ENCODE data around the gene AGPAT2.

AGPAT2 gene

DNA sequence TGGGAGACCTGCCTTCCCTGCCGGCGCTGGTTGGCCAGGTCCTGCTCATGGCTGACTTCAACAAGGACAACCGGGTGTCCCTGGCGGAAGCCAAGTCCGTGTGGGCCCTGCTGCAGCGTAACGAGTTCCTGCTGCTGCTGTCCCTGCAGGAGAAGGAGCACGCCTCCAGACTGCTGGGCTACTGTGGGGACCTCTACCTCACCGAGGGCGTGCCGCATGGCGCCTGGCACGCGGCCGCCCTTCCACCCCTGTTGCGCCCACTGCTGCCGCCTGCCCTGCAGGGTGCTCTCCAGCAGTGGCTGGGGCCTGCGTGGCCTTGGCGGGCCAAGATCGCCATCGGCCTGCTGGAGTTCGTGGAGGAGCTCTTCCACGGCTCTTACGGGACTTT, 35.7 kb upstream of the AGPAT2 start:
- Histone ChIP-seq H4K20me1 (peaks cover 87 to 100% (median 99%) of the 10 kb centered on the region in 11 experiments), H3K36me3 (peaks cover 57 to 81% (median 71%) of the 10 kb centered on the region in 11 experiments), H3K27me3 (no peaks in the 10 kb centered on the region), H3K27ac (no peak overlapping the region), H3K4me3 (0 out of 20 replicates have a peak overlapping the region, but pooled peaks of 1 of the 10 experiments have one; percentile 93), H3K9me3 (replicated peaks in 1 of 11) (no peaks in the 10 kb centered on the region), H3K9ac (peak overlapping the region in 3 of 11 experiments; percentile 8 to 28 (median 26); a peak in 2 of 22 replicates), H3K4me1 (peaks cover 69 to 87% (median 83%) of the 10 kb centered on the region in 10 experiments), H3K4me2 (peak overlapping the region in 8 of 11 experiments; percentile 5 to 100 (median 92); a peak in 11 of 22 replicates)
- no peak for TF ChIP-seq Cebpa-rat (IDR thresholded peaks at IDR 0.05)

DNA sequence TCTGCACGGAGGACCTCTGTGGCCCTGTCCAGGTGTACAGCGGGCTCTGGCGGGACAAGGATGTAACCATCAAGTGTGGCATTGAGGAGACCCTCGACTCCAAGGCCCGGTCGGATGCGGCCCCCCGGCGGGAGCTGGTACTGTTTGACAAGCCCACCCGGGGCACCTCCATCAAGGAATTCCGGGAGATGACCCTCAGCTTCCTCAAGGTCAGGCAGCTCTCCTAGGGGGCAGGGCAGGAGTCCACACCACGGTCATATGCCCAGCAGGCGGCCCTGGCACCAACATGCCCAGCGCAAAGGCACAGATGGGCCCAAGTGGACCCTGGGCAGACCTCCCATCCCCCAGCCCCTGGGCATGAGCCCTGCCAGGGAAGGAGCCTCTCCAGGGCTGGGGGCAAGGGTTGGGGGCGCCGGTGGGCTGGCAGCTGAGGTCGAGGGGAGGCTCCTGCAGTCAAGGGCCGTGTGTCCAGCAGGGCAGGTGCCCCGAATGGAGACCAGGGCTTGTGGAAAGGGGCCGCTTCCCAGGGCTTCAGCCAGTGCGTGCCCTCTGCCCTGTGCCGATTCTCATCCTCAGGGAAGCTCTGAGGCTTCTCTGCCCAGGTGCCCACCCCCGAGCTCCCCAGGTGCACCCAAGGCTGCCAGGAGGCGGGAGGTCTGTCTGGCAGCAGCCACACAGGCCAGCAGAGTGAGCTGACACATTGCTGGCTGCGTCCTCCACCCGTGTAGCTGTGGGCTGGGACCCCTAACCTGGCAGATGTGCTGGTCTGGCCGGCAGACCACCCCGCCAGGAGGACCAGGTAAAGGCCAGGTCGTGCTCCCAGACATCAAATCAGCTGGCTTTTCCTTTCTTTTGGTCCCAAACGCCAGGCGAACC, 35.1 kb upstream of the AGPAT2 start:
- Histone ChIP-seq H3K9me3 (replicated peaks in 1 of 11) (no peaks in the 10 kb centered on the region), H3K4me3 (no peak overlapping the region), H3K9ac (peak overlapping the region in 4 of 11 experiments; percentile 8 to 28 (median 22); a peak in 3 of 22 replicates), H3K4me1 (peaks cover 76 to 93% (median 85%) of the 10 kb centered on the region in 10 experiments), H3K4me2 (peak overlapping the region in 8 of 11 experiments; percentile 5 to 100 (median 65); a peak in 6 of 22 replicates), H3K27ac (no peak overlapping the region; a peak in 1 of 22 replicates), H4K20me1 (peaks cover 82 to 100% (median 98%) of the 10 kb centered on the region in 11 experiments), H3K36me3 (peaks cover 57 to 85% (median 71%) of the 10 kb centered on the region in 11 experiments), H3K27me3 (no peaks in the 10 kb centered on the region)
- TF ChIP-seq Cebpa-rat (IDR thresholded peaks at IDR 0.05): no peak

DNA sequence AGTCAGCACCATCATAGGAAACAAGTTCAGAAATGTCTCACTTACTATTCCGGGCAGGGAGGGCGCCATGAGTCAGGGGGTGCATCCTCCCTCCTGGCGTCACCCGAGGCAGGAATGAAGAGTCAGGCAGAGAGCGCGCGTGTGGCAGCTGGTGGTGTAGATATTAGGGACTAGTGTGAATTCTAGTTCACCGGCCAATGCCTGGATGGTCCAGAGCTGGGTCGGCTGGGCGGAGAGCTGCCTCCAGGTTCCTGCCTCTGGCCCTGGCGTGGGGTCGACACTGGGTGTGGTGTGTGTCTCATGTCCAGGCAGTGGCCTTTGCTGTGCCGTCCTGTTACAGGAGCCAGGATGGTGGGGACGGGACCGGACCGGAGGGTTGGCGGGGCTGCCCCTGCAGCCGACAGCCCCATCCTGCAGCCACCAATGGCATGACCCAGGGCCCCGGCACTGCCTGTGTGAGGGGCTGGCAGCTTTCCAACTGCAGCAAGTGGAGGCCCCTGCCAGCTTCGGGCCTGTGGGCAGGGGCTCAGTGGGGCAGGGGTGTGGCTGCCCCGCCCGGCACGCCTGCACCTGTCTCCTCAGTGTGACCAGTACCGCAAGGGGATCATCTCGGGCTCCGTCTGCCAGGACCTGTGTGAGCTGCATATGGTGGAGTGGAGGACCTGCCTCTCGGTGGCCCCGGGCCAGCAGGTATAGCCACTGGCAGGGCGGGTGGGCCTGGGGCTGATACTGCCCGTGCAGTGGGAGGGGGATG, 34.3 kb upstream of the AGPAT2 start:
- Histone ChIP-seq H3K36me3 (peaks cover 56 to 85% (median 65%) of the 10 kb centered on the region in 11 experiments), H3K4me1 (peaks cover 81 to 100% (median 89%) of the 10 kb centered on the region in 10 experiments), H4K20me1 (peaks cover 74 to 100% (median 93%) of the 10 kb centered on the region in 11 experiments), H3K27ac (peak overlapping the region in 4 of 11 experiments; percentile 2 to 26 (median 8); a peak in 3 of 22 replicates), H3K9me3 (replicated peaks in 1 of 11) (no peaks in the 10 kb centered on the region), H3K4me3 (no peak overlapping the region), H3K4me2 (peak overlapping the region in 10 of 11 experiments; percentile 58 to 100 (median 82); a peak in 10 of 22 replicates), H3K9ac (peak overlapping the region in 6 of 11 experiments; percentile 6 to 61 (median 22); a peak in 5 of 22 replicates), H3K27me3 (no peaks in the 10 kb centered on the region)
- TF ChIP-seq Cebpa-rat (IDR thresholded peaks at IDR 0.05): no peak

DNA sequence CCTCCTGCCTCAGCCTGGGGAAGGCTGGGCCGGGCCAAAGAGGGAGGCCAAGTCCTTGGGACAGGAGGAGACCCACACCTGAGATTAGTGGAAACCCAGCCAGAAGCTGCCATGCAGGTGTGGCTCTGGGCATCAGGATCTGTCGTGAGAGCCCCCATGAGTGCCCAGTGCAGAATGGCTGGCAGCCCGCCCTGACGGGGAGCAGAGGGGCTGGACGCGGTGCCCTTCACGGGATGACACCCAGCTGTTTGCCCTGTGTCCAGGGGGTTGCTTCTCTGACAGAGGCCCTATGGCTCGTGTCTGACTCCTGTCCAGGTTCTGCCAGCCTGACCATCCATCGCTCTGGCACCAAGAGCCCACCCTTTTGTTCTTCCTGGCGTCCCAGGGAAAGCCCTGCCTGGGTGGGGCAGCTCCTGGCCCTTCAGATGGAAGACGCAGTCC, 33.7 kb upstream of the AGPAT2 start:
- peak overlapping the region in 10 of 11 experiments; percentile 58 to 100 (median 82); a peak in 16 of 22 replicates for H3K4me2 ChIP-seq
- H4K20me1 ChIP-seq: peaks cover 68 to 100% (median 87%) of the 10 kb centered on the region in 11 experiments
- no peak overlapping the region for H3K4me3 ChIP-seq
- H3K27ac ChIP-seq: peak overlapping the region in 7 of 11 experiments; percentile 2 to 54 (median 23); a peak in 6 of 22 replicates
- no peak for TF ChIP-seq Cebpa-rat (IDR thresholded peaks at IDR 0.05)
- H3K9ac ChIP-seq: peak overlapping the region in 10 of 11 experiments; percentile 11 to 61 (median 31); a peak in 12 of 22 replicates
- no peaks in the 10 kb centered on the region for H3K27me3 ChIP-seq
- peaks cover 75 to 100% (median 89%) of the 10 kb centered on the region in 10 experiments for H3K4me1 ChIP-seq
- H3K9me3 ChIP-seq (replicated peaks in 1 of 11): no peaks in the 10 kb centered on the region
- peaks cover 50 to 85% (median 61%) of the 10 kb centered on the region in 11 experiments for H3K36me3 ChIP-seq

DNA sequence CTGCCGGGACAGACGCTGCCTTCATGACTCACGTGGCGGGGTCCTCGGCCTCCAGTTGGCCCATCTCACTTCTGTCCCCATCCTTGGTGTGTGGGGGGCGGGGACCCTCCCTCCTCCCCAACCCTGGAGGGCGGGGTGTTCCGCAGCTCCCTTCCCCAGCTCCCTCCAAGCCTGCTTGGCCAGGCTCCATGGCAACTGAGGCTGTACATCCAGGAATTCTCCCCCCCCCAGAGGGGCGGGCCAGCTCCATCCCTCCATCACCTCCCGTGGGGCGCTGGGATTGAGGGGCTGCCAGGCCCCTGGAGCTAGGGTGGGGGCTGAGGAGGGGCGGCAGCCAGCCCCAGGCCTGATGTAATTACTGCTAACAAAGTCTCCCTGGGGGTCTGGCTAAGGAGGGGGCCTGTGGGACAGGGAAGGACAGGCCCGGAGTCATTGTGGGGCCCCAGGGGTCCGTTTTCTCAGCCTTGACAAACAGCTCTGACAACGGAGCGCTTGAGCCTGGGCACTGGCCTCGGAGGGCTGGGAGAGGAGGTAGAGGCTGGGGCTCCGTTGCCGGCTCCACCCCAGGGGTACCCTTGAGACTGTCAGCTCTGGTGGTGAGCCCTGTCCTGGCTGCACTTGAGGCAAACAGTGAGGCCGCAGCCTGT, 33.1 kb upstream of the AGPAT2 start:
- Histone ChIP-seq H3K9me3 (replicated peaks in 1 of 11) (no peaks in the 10 kb centered on the region), H3K27me3 (no peaks in the 10 kb centered on the region), H3K36me3 (peaks cover 45 to 84% (median 59%) of the 10 kb centered on the region in 11 experiments), H3K4me2 (peak overlapping the region; percentile 58 to 100 (median 81); a peak in 19 of 22 replicates), H3K4me1 (peaks cover 69 to 100% (median 89%) of the 10 kb centered on the region in 10 experiments), H3K9ac (peak overlapping the region in 10 of 11 experiments; percentile 7 to 68 (median 52); a peak in 14 of 22 replicates), H4K20me1 (peaks cover 62 to 100% (median 82%) of the 10 kb centered on the region in 11 experiments), H3K4me3 (no peak overlapping the region), H3K27ac (peak overlapping the region in 6 of 11 experiments; percentile 4 to 54 (median 24); a peak in 6 of 22 replicates)
- no peak for TF ChIP-seq Cebpa-rat (IDR thresholded peaks at IDR 0.05)

DNA sequence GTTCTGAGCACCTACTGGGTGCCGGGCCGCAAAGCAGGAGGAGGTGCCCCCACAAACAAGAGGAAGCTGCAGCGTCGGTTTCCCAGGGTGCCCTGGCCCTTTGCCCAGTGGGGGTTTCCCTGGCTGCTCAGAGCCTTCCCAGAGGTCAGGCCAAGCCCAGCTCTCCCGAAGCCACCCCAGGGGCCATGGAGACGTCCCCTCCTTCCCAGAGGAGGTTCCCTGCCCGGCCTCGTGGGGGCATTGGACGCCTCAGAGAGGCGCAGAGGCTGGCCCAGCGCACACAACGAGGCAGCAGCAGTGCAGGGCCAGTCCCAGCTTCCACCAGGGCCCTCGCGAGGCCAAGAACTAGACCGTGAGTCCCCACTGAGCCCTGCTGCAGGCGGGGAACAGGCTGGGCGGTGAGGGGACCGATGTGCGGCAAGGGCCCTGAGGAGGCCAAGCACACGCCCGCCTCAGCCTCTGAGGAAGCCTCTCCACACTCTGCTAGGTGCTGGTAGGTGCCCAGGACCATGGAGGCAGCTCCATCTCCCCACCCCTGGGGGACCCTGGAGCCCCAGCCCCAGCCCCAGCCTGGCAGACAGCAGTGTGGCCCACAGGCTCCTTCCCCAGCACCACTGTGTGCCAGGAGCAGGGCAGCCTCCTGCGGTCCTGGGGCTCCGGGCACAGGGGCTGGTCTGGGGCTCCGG, 32.1 kb upstream of the AGPAT2 start:
- Histone ChIP-seq H3K9ac (peak overlapping the region; percentile 32 to 68 (median 57); a peak in 18 of 22 replicates), H3K4me2 (peak overlapping the region; percentile 58 to 100 (median 81)), H4K20me1 (peaks cover 52 to 100% (median 72%) of the 10 kb centered on the region in 11 experiments), H3K4me3 (0 out of 20 replicates have a peak overlapping the region, but pooled peaks of 1 of the 10 experiments have one; percentile 7), H3K27ac (peak overlapping the region in 10 of 11 experiments; percentile 11 to 68 (median 57); a peak in 17 of 22 replicates), H3K9me3 (replicated peaks in 1 of 11) (no peaks in the 10 kb centered on the region), H3K36me3 (peaks cover 34 to 81% (median 49%) of the 10 kb centered on the region in 11 experiments), H3K4me1 (peaks cover 68 to 100% (median 89%) of the 10 kb centered on the region in 10 experiments), H3K27me3 (no peaks in the 10 kb centered on the region)
- no peak for TF ChIP-seq Cebpa-rat (IDR thresholded peaks at IDR 0.05)

Measured in BLaER1 treated with 17β-estradiol and CSF1 and Interleukin-3, amounts not matched to agents 10 nM and 100 nM (cell line).